GM18505 (cell line): ENCODE data around the gene TTPAL.

Source experiments
- ATAC-seq: cut with Tn5 transposase; IDR thresholded peaks from one replicate; pipeline ENCODE4 v1.9.1; 2021; ENCODE audit not compliant: unreplicated experiment
- POLR2A ChIP-seq: IDR thresholded peaks from 4 replicates; pipeline ENCODE4 v1.6.1; 2011; ENCODE audit warnings: borderline replicate concordance; ENCODE audit not compliant: insufficient read depth, insufficient read length; ENCODE audit errors: extremely low read depth

Gene TTPAL

DNA sequence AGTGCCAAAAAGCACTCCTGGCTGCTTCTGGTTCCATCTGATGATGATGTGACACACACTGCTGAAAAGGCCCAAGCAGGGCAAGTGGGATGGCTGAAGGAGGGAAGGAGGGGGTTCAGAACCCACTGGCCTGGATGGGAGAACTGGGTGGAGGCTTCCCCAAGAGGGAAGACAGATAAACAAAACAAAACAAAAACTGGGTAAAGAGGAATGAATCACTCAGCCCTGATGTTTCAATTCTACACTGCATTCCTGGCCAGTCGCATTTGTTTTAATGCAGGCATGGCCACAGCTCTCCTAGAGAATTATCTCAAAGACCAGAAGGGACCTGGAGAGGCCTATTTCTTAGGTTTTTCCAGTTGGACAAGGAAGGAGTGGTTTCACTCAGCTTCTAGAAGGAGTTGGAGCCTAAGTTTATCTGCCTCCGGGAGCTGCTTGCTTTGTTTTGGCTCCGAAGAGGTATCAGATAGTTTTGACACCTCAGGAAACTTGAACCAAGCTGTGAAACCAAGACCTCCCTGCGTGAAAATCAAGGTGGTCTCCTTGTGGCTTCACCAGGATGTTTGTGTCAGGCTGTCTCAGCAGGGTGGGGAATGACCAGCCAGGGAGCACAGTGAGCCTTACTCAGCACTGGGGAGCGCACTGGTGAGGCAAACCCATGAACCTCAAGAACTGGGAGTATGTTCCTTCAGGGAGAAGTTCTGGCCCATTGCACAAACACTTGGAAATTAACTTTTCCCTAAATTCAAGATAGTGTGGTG, 16.1 kb downstream of the TTPAL start:
- no peak for ATAC-seq
- TF ChIP-seq POLR2A = no peak

DNA sequence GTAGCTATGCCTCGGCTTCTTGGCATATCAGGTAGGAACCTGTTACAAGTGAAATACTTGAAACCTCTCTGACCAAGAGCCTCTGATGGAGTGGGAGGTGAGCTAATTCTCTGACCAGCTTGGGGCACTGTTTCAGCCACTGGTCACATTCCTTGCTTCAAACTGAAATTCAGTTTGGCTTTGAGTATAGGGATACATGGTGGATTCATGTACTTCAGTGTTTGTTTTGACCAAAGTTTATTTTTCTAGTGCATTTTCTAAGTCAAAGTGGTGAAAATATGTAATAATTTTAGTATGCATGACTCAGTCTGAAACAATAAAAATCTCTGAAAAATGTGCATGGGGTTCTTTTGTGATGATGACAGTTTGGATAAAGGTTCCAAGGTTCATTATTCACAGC, 18.6 kb downstream of the TTPAL start:
- TF ChIP-seq POLR2A = no peak
- no peak for ATAC-seq

DNA sequence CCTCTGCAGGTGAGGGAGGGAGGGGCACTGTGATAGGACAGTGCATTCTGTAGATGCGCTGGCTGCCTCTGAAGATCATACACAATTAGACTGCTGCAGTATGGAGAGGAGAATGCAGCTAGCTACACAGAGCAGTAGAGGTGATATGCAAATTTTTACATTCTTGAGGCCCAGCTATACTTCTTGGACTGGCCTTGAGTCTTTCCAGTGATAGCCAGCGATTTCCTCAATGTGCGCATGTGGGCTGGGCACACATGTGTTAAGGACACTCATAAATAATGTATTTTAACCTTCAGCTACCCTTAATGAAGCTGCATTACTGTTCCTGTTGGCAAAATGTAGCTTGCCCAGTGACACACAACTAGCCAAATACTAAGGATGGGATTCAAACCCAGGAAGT, 19.0 kb downstream of the TTPAL start:
- no peak for ATAC-seq
- TF ChIP-seq POLR2A = no peak

GRCh38 chr20:44495257-44495656, 19.6 kb downstream of the TTPAL start:
- ATAC-seq = no peak
- no peak for TF ChIP-seq POLR2A

DNA sequence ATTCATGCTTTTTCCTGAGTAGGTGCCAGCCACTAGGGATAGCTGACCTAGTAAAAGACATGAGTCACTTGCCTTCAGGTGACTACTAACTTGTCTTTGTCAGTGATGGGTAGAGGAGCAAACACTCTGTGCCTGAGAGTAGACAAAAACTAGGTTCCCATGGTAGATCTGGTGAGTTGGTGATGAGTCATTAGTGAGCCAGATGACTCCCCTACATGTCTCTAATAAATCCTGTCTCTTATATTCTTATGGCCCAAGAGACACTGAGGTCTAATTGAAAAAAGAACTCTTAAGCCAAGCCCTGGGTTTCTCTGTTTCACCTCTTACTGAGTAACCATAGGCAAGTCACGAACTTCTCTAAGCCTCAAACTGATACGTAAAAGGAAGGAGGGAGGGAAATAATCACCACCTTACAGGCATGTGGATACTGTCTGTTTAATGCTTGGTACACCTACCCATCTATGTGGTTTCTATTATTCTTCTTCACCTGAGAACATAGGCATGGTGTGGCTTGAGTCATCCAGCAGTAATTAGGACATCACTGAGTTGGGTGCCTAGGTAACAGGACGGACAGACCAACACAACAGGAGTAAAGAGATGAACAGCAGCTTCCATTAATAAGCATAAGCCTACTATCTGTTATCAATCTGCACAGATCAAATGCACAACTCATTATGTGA, 20.3 kb downstream of the TTPAL start:
- ATAC-seq = no peak

DNA sequence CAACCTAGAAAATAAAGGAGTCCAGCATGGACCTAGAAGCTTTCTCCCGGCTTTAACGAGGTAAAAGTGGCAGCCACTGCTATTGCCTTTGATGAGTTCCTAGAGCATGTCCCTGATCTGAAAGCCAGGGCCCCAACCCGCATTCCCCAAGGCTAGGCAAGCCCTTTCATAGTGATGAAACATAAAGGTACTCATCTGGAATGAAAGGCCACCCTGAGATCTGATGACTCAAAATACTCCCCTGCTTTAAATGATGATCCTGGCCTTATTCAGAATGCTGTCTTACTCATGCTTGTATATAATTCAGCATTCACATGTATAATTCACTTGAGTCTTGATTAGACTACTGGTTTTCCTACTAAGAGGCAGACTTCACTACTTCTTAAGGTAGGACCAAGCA, 21.3 kb downstream of the TTPAL start:
- no peak for ATAC-seq
- no peak for TF ChIP-seq POLR2A

More for the DNA sequence above, 20.3 kb downstream of the TTPAL start:
- TF ChIP-seq POLR2A = no peak

DNA sequence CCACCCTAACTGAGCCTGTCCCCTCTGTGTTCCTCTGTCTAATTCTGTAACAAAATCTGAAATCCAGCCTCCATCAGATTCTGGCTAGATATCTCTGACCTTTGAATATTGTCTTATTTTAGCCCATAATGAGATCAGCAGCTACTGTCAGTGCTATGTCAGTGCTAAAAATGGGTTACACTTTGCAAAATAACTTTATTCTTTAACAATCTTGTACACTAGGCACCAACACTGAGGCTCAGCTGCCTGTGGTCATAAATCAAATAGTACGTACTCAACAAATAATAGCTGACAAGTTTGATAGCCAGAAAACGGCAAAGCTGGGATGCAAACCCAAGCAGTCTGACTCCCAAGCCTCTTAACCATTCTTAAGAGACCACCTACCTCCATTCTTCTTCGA, 22.1 kb downstream of the TTPAL start:
- no peak for ATAC-seq
- TF ChIP-seq POLR2A = no peak

- ATAC-seq = no peak
These were observed 24.5 kb downstream of the TTPAL start for GRCh38 chr20:44500221-44500620.

DNA sequence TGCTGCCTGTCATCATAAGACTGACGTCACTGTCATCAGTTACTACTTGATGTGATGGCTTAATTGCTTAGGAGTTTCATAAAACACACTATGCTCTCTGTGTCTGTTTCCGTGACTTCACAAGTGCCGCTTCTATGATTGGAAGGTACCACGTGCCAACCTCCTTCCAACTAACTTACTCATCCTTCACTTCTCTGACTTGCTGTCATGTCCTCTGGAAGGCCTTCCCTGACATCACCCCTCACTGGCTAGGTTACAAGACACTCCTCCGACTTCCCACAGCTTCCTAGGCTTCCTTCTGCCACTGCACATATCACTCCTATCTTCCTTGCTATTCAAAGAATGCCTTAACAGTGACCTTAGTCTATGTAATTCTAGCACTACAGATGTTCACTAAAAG, 25.8 kb downstream of the TTPAL start:
- no peak for TF ChIP-seq POLR2A
- ATAC-seq = no peak

More at GRCh38 chr20:44500221-44500620, 24.5 kb downstream of the TTPAL start:
- no peak for TF ChIP-seq POLR2A

GRCh38 chr20:44502968-44503367, 27.3 kb downstream of the TTPAL start:
- ATAC-seq = no peak
- TF ChIP-seq POLR2A = no peak

DNA sequence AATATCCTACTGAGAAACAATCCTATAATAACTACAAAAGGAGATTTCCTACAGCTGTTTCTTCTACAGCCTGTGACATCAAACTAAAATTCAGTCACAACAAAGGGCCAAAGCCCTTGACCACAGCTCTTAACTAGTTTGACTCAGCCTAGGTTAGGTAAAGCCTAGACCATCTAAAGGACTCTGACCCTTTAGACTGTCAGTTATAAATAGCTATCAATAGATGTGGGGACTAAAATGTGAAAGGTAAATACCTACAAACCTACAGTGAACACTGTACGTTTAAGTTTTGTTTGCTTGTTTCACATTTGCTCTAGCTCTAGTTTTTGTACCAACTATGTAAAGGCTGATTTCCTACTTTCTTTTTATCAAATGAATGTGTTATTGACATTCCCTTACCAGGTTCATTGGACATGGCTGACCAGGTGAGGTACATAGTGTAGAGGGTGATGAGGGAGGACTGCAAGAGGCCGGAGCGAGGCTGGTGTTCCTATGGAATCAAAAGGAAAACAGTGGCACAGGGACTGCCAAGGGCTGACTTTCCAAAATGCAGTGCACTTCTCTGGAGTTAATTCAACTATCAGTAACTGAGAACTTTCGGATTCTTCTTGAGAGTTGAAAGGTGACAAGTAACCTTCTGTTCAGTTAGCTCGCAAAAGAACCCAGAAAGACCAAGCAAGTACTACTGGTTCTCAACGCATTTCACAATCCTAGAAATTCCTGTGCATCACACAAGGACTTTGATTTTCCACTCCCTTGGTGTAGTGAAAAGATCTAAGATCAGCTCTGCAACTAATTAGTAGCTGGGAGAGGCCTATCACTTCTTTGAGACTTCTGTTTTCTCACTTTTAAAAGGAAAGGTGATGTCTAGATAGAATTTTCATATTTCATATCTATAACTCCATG, 29.0 kb downstream of the TTPAL start:
- no peak for TF ChIP-seq POLR2A

GRCh38 chr20:44509762-44510161, 34.1 kb downstream of the TTPAL start:
- no peak for ATAC-seq
- TF ChIP-seq POLR2A = no peak

More for the DNA sequence above, 29.0 kb downstream of the TTPAL start:
- ATAC-seq = no peak

- TF ChIP-seq POLR2A = no peak
- no peak for ATAC-seq
These were observed 38.2 kb downstream of the TTPAL start for GRCh38 chr20:44513871-44514270.

GRCh38 chr20:44516491-44516890, 40.8 kb downstream of the TTPAL start:
- no peak for TF ChIP-seq POLR2A
- no peak for ATAC-seq

DNA sequence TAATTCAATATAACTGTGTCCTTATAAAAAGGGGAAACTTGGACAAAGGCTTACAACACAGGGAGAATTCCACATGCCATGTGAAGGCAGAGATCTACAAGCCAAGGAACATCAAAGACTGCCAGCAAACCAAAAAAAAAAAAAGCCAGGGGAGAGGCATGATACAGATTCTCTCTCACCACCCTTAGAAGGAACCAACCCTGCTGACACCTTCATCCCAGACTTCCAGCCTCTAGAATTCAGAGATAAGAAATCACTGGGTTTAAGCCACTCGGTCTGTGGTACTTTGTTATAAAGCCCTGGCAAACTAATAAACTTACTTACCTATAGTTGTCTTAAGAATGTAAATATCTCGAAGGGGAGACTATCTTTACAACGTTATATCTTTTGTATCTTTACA, 41.8 kb downstream of the TTPAL start:
- ATAC-seq = no peak
- TF ChIP-seq POLR2A = no peak
